GM23338 (cell line): ENCODE measurements around the gene PIP5K1C.

Experiments used
- CREB1 ChIP-seq: fragments of 250-450 bp; sonication (Bioruptor Pico); IDR thresholded peaks from 2 replicates; pipeline ENCODE4 v1.5.0; 2020; ENCODE audit warnings: low read depth, mild to moderate bottlenecking, moderate library complexity
- CTCF ChIP-seq, 2 experiments: fragments of 200-600 bp in 1 of 2; sonication (generic) in 1 of 2; conservative IDR thresholded peaks; 2 replicates each; pipeline versions ENCODE4 v1.5.1 to v1.6.1; 2016 to 2017; ENCODE audit warnings: antibody characterized with exemption in 2 of 2, low read depth in 2 of 2, mild to moderate bottlenecking in 2 of 2, moderate library complexity in 1 of 2
- EZH2 ChIP-seq: fragments of 200-600 bp; sonication (generic); IDR thresholded peaks from one replicate; pipeline ENCODE4 v1.8.0; 2017; ENCODE audit warnings: antibody characterized with exemption, mild to moderate bottlenecking, low read depth; ENCODE audit not compliant: unreplicated experiment
- EZH2phosphoT487 ChIP-seq: fragments of 200-600 bp; sonication (generic); IDR thresholded peaks from one replicate; pipeline ENCODE4 v1.8.1; 2018; ENCODE audit warnings: antibody characterized with exemption; ENCODE audit not compliant: unreplicated experiment
- POLR2AphosphoS5 ChIP-seq: IDR thresholded peaks from 2 replicates; pipeline ENCODE4 v1.6.1; 2016; ENCODE audit warnings: antibody characterized with exemption, low read depth
- REST ChIP-seq: IDR thresholded peaks from one replicate; pipeline ENCODE4 v1.6.1; 2018; ENCODE audit warnings: antibody characterized with exemption; ENCODE audit not compliant: unreplicated experiment

DNA sequence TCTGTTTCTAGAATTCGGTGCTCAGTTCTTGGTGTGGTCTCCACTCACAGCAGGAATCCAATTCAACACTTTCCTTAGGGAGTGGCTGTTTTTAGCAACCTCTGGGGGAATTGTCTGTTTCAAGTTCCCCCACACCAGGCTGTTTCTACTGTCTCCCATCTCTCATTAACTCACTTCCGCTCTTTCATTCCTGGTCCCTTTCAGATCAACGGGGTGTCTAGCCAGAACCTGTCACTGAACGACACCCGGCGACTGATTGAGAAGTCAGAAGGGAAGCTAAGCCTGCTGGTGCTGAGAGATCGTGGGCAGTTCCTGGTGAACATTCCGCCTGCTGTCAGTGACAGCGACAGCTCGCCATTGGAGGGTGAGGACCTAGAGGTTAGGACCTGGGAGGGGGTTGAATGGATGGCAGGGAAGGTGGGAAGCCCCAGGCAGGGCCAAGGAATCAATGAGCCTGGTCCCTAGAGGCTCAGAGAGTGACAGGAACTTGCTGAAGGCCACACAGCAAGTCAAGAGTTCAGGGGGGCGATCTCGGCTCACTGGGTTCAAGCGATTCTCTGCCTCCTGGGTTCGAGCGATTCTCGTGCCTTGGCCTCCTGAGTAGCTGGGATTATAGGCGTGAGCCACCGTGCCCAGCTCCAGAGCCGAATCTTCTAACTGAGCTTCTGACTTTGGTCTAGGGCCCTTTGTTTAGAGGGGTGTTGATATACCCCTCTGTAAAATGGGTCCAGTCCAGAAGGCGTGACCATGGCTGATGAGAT, 33.5 kb upstream of the PIP5K1C start:
- TF ChIP-seq CTCF (conservative IDR thresholded peaks at IDR 0.05; ENCODE audit: low read depth in 2 of 2) = no peak
- TF ChIP-seq POLR2AphosphoS5 = no peak
- no peak for TF ChIP-seq REST
- no peak for TF ChIP-seq EZH2
- TF ChIP-seq CREB1 (CRISPR knock-in tag) = no peak
- TF ChIP-seq EZH2phosphoT487 = no peak
